Retinal pigment epithelial cell (primary cell): ENCODE results near the gene ZNF433.
"Not testable (repeated sequence)": the region's sequence is repeated elsewhere in the genome, so short reads cannot be mapped to it uniquely, and the experiment has no call there.

Experiments
- DNase-seq: peaks from one replicate; pipeline ENCODE4 v3.0.0-alpha.2; 2010; ENCODE audit warnings: low read depth
- H3K4me3 ChIP-seq: 2 replicates; pipeline ENCODE4 v1.5.1; 2011; ENCODE audit warnings: mild to moderate bottlenecking, low read length, control low read depth, moderate library complexity
- TF ChIP-seq, protein P1 (sequence below): conservative IDR thresholded peaks from 2 replicates; pipeline ENCODE4 v1.5.1; 2011; ENCODE audit warnings: low read depth, low read length, control low read depth, inconsistent platforms

The ZNF433 gene

DNA sequence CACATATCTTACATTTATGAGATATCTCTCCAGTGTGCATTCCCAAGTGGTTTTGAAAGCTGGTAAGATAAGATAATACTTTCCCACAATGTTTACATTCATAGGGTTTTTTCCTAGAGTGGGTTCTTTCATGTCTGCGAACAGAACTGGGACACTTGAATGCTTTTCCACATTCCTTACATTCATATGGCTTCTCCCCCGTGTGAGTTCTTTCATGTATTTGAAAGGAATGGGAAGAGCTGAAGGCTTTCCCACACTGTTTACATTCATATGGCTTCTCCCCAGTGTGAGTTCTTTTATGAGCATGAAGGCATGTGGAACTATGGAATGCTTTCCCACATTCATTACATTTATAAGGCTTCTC lies 19.7 kb downstream of the ZNF433 start:
- TF ChIP-seq, protein P1, sequence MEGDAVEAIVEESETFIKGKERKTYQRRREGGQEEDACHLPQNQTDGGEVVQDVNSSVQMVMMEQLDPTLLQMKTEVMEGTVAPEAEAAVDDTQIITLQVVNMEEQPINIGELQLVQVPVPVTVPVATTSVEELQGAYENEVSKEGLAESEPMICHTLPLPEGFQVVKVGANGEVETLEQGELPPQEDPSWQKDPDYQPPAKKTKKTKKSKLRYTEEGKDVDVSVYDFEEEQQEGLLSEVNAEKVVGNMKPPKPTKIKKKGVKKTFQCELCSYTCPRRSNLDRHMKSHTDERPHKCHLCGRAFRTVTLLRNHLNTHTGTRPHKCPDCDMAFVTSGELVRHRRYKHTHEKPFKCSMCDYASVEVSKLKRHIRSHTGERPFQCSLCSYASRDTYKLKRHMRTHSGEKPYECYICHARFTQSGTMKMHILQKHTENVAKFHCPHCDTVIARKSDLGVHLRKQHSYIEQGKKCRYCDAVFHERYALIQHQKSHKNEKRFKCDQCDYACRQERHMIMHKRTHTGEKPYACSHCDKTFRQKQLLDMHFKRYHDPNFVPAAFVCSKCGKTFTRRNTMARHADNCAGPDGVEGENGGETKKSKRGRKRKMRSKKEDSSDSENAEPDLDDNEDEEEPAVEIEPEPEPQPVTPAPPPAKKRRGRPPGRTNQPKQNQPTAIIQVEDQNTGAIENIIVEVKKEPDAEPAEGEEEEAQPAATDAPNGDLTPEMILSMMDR = no peak
- H3K4me3 ChIP-seq = no peak overlapping the region
- no peak for DNase-seq

DNA sequence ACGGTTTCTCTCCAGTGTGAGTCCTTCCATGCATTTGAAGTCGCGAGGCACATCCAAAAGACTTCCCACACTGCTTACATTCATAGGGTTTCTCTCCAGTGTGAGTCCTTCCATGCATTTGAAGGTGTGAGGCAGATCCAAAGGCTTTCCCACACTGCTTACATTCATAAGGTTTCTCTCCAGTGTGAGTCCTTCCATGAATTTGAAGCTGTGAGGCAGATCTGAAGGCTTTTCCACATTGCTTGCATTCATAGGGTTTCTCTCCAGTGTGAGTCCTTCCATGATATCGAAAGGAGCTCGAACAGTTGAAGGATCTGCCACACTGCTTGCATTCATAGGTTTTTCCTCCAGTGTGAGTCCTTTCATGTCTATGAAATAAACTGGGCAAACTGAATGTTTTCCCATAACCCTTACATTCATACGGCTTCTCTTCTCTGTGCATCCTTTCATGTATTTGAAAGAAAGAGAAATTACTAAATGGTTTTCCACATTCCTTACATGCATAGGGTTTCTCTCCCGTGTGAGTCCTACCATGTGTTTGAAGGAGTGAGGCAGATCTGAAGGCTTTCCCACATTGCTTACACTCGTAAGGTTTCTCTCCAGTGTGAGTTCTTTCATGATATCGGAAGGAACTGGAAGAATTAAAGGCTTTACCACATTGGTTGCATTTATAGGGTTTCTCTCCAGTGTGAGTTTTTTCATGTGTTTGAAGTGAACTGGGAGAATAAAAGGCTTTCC lies 20.3 kb downstream of the ZNF433 start:
- TF ChIP-seq, protein P1 = no peak
- DNase-seq = no peak
- H3K4me3 ChIP-seq = no peak overlapping the region

DNA sequence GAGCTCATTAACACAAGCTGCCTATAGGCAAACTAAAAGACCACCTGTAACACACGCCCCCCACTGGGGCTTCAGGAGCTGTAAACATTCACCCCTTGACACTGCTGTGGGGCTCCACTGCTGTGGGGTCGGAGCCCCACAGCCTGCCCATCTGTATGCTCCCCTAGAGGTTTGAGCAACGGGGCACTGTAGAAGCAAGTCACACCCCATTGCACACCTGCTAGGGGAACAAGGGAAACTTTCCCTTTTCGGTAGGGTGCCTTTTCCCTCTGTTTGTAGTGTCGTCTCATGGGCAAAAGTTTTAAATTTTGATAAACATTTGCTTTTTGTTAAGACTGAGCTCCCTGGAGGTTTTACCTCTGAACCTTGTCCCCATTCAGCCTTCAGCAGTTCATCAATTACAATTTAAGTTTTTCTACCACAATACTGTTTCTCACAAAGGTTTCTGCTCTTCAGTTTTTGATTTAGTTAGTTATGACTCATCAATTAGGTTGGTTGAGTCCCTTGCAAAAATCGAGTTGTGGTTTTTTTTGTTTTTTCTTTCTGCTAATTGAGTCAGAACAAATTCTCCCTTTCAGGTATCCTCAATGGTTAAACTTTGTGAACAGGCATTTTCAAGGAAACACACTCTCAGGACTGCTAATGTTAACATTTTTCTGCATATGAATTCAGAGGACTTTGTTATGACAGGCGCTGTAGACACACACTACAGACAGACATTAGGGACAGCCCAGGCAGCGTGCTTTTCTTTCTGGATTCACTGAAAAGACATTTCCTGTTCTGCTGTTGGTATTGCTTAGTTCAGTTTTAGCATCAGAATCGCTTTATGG lies 35.1 kb downstream of the ZNF433 start:
- H3K4me3 ChIP-seq = no peak overlapping the region
- TF ChIP-seq, protein P1 = no peak
- no peak for DNase-seq

DNA sequence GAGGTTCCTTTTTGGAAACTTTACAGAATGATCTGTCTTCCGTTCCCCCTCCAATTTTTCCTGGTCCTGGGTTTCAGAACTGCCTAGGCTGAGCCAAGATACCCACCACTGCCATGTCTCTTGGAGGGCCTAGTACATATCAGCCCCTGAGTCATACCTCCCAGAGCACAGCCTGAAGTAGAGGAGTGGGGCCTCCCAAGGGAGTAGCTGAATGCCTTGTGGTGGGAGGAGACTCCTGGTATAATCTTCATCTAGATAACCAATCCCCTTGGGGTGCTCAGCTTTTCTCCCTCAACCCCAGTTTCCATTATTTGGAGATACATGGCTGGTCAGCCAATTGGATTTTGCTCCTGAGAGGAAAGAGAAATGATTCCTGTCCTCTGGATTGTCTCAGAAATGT lies 40.3 kb downstream of the ZNF433 start:
- no peak overlapping the region for H3K4me3 ChIP-seq
- no peak for DNase-seq
- TF ChIP-seq, protein P1 = no peak

DNA sequence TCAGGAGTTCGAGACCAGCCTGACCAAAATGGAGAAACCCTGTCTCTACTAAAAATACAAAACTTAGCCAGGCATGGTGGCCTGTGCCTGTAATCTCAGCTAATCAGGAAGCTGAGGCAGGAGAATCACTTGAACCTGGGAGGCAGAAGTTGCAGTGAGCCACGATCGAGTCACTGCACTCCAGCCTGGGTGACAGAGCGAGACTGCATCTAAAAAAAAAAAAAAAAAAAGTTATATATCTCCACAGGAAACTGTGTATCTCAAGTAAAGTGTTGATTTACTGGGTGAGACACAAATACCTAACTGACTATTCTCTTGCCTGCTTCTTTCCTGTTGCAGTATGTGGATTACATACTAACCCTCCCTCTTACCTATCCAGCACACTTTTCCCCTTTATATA lies 43.6 kb downstream of the ZNF433 start:
- DNase-seq, H3K4me3 ChIP-seq: not testable (repeated sequence)

DNA sequence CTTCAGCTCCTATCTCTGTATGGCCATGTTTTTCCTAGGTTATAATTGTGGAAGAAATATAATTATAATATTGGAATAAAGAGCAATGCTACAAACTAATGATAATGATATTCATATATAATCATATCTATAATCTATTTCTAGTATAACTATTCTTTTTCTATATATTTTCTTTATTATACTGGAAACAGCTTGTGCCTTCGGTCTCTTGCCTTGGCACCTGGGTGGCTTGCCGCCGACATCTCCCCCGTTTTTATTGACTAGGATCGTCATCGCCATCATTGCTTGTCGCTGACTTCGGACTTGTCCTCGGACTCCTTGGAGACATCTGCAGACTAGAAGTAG lies 46.4 kb downstream of the ZNF433 start:
- no peak overlapping the region for H3K4me3 ChIP-seq
- TF ChIP-seq, protein P1 = no peak
- no peak for DNase-seq

DNA sequence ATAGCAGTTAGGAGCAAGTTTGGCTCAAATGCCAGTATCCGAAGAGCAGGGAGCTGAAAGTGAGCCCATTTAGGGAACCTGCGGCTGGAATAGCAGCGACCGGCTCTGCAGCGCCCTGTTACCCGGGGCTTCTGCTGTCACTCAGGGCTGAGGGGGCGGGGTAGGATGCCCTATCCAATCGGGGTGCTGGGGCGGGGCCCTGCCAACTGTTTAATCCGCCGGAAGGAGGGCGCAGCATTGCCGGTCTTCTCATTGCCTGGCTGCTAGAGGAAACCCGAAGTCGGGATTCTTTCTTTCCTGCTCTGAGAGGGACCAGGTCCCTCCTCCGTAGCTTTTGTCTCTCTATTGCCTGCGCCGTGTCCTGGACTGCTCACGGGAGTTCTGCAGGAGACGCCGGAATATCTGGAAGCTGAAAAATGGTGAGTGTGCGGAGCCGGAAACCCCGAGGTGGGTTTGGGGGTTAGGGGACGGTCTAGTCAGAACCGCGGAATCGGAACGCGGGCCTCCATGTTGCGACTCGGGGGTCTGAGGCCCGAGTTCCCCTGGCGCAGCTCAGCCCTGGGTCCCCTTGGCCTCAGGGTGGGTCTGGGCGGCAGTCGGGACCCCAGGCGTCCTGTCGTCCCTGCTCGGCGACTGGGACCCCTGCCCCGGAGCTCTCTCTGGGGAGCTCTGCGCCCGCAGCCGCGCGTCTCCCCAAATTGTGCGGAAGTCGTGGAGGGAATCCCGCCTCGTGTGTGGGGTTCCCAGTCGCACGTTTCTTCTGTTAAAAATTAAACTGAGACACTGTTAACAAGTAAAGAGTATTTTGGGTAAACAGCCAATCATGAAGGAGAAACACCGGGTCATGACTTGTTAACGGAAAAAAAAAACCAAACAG lies 47.8 kb downstream of the ZNF433 start:
- TF ChIP-seq, protein P1 = no peak
- DNase-seq = peak; percentile 79

More for the DNA sequence above, 47.8 kb downstream of the ZNF433 start:
- peak overlapping the region; percentile 92 for H3K4me3 ChIP-seq
